ENCODE measurements around the gene STK33.

STK33 gene

DNA sequence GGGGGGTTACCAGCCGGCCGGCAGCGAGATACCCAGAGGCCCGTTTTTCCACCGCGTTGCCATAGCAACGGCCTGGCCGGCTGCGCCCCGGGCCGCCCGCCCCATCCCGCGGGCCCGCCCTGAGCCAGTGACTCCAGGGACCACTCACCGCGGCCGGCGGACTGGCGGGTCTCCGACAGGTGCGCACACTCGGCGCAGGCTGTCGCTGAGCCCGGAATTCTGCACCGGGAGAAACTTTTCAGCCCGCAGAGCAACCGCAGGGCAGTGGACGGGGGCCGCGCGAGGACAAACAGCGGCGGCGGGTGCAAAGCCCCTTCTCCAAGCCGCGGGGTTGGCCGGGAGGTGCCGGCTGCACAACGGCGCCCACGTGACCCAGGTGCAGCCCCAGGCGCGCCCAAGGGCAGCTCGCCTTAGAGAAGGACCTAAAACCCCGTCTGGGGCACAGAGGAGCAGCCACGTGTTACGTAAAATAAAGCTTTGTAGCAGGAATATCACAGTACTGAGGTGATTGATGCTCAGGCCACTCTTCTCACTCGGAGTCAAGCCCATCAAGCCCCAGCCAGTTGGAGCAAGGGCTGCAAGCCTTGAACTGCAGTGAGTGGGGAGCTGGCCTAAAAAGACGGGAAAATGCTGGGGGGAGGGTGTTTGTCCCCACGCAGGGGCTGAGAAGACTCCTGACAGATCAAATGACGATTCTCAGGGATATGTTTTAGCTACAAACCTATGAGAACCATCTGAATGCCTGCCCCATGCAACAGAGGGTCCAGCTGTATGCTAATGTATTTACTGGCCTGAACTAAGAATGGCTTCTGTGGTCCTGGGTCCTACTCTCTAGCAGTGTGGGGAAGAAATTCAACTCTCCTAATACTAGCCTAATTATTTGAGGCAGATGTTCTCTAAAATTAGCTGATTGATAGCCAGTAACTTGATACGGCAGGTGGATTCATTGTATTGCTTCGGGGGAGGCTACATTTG lies at the start of gene STK33:
Gene STK33 (minus strand): TSS at position 294 of the 975 bp plus-strand sequence. CDS start 119,323 bp downstream, outside the sequence.
- DNase-seq: peak; percentile 22

DNA sequence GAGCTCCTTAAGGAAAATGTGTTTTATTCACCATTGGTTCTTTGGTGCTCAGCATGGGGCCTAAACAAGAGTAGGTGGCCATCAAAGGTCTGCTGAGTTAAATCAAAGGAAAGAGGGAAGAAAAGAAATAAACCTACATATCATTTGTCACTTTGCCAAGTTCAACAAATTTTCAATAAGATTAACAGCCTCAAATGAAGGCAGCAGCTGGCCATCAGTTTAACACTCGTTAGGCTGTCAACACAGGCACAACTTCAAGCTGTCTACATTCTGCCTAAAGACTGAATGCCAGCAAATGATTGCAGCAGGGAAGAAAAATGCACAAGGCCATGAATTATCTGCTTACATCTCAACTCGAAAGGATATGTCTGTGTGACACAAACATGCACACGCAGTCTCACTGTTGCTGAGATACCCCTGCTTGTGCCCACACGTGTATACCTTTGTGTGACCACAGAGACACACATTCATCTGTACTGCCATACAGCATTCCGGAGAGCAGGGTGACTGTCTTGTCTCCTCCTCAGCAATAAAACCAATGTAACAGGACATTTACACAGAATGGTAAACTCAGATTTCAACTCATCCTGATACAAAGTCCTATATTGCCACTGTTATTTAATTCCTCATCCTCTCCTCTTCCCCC lies 48.3 kb upstream of the STK33 start:
- no peak for DNase-seq

DNA sequence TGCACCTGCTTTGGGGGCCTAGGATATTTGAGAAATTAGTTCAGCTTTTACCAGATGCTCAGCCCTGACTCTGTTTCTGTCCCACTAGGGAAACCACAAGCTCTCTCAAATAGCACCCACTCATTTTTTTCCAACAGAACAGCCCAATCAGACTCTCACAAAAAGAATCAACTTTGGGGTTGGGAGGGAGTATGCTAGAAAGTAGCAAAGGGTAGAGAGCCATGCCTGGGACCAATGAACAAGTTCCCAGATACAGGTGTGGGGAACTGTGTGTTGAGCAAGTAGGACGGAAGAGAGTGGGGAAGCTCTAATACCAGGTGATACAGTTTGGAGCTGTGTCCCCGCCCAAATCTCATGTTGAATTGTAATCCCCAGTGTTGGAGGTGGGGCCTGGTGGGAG lies 47.3 kb upstream of the STK33 start:
- DNase-seq: no peak

DNA sequence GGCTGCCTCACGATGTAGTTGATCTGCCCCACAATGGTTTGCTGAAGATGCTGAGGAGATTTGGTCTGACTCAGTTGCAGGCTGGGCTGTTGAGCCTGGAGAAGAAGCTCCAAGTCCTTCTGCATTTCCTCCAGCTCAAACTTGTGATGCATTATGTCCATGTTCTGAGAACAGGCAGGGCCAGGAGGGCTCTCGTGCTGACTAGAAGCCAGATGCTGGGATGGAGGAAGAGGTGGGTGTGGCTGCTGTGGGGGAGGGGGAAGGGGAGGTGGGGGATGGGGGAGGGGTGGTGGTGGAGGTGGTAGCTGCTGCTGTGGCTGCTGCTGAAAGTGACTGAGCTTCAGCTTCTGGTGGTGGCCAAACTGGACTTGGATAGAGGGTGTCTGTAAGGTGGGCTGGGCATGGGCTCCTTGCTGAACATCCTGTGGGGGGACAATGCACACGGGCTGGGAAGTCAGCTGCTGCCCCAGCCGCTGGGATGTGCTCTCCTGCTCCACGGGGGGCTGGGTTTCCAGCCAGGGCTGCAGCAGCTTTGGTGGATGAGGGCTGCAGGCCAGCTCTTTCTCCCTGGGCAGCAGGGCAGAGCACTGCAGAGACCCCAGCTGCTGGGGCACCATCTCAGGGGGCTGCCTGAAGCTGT lies 46.4 kb upstream of the STK33 start:
- no peak for DNase-seq

DNA sequence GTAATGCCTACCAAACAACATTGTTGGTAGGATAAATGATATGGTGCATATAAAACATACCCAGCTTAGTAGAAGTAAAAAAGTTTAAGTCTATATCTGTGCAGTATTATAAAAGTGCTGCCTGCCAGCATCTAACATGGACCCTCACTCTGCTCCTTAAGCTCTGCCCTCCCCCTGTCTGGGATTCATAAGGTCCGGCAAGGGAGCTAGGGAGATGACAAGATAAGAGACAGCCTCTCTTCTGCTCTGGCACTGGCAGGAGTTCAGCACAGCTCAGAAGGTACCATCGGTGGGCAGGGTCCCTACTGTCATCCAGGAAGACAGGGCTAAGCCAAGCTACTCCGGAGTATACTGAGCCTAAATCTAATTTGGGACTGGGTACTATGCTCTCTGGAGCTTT lies 45.6 kb upstream of the STK33 start:
- DNase-seq: no peak

DNA sequence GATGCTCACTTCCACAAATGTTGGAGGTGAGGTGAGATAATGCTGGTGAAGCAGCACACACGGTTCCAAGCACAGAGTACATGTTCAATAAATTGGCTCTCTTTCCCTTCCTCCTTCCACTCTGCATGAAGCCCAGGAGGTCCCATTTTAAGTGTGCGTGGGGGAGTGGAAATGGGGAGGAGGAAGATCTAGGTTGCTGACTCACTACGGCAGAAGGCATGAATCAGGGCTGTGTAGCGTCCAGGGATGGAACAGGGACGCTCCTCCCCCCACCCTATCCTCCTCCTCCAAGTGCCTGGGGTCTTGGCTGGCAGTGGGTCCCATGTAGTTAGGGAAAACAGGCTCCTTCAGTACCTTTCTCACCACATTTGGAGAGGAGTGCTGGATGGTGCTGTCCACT lies 44.3 kb upstream of the STK33 start:
- no peak for DNase-seq

DNA sequence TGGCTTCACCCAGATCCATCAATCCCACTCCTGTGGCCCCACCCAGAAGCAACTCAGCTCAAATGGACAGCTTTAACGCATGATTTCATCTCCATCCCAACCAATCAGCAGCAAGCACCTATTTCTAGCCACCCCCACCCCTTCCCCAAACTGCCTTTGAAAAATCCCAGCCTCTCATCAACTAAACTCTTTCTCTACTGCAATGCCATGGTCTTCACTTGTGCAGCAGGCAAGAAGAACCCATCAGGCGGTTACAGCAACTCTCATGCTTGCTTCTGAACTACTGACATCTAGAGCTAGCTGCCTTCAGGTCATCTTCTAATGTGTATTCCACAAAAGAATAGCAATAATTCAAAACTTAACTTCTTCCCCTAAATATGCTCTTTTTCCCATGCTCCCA lies 42.1 kb upstream of the STK33 start:
- DNase-seq: no peak

DNA sequence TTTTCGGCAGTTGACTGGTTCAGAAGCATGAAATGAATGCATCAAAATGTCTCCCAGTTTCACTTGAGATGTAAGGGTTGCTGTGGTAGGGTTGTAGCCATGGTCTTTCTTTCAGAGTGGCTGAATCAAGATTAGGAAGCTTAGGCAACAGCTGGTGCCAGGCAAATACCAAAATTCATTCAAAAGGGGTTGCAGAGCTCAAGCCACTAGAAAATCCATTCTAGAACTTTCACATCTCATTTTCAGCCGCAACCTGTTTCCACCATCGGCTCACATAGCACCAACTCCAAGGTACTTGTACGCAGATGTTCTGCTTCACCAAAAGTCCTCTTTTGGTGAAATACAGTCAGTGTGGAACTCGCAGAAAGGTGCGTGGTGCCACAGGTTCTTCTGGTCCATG lies 40.5 kb upstream of the STK33 start:
- no peak for DNase-seq

DNA sequence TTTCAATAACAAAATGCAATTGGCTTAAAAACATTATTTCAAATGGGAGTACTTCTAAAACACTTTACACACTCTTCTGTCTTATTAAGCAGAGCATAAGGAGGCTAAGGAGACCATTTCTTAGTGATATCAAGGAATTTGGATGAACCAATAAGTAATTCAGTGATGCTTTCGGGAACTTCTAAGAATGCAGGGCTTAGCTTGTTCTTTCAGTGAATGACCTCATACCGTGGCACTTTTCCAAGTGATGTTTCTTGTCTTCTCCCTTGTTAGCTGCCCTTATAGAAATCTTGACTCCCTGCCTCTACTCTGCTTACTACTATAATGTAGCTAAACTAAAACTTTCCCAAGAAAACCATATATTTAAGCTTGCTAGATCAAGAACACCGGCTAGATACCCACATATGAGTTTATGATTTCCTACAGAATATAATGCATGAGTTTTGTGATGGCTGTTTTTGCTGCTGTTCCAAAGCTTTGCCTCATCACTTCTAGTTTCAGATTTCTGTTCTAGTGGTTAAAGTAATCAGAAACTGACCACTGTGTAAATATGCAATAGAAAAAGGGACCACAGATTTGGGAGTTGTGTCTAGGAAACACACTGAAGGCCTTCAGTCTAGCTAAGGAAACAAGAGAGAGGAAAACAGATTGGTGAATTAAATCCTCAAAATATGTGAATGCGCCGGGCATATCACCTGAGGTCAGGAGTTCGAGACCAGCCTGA lies 37.5 kb upstream of the STK33 start:
- DNase-seq: no peak

DNA sequence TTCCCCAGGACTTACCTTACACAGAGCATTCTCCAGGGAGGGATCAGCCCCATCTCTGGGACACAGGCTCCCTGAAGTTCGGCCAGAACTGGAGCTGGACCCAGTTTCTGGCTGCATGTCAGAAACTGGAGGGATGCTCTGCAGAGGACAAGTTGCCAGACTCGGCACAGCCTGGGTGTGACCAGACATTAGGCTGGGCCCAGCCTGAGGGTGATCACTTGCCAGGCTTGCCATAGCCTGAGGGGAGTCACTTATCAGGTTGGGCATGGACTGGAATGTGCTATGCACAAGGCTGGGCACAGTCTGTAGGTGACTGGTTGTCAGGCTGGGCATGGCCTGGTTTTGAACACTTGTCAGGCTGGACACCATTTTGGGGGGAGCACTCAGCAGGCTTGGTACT lies 30.7 kb upstream of the STK33 start:
- no peak for DNase-seq

DNA sequence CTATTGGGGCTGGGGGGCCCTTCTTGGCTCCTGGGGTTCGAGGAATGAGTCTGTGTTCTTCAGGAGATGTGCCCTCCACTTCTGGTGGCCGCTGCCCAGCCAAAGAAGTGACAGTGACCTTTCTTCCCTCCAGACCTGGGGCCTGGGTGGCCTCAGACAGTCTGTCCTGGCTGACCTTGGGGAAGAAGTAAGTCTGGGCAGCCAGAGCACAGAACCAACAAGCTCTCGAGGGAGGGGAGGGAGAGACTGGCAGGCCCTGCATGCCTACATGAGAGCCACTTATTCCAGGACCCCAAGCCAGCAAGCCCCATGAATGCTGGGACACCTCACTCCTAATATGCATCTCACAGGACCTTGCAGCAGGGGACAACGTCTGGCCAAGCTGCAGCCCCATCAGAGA lies 27.1 kb upstream of the STK33 start:
- no peak for DNase-seq

DNA sequence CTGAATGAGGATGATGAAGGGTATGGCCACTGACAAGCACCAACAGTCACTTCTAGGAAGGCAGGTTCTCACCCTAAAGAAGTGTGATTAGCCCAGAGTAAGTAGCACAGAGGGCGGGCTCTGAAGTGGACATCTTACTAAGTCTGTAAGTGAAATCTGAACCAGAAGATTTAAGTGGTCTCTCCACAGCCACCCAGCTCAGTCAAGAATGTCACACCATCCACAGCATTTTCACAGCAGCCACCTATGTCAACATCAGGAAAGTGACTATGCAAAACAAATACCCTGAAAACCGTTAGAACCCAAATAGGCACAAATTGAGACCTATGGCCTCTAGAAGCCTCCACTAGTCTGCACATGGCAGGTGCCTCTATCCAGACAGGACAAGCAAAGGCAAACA lies 23.0 kb upstream of the STK33 start:
- no peak for DNase-seq

DNA sequence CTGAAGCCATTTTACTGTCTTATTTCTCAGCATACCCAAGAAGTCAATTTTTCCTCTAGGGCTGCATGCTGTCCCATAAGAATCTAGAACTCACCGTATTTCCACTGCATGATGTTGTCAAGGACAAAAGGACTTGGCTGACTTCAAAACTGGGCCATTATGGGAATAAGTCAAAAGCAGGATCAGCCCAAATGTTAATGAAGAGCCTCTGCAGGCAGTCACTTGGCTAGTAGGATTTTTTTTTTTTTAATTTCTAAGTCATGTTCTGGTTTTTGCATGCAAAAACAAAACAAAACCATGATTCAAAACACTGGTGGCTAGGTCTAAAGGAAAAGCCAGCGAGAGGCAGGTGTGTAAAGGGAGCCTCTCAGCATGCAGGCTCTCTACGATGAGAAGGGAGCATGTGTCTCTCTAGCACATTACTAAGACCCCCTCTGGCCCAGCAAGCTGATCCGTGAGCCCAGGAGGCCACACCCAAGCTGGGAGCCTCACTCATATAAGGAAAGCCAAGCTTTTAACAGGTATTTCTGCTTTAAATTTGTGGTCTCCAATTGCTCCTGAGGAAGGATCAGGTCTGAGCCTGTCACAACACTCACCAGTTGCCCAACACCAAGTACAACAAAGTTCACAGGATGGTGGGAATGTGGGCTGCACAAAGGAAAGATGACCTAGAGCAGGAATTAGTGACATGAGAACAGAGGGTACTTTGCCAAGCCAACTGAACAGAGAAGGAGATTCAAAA lies 21.4 kb upstream of the STK33 start:
- DNase-seq: no peak

DNA sequence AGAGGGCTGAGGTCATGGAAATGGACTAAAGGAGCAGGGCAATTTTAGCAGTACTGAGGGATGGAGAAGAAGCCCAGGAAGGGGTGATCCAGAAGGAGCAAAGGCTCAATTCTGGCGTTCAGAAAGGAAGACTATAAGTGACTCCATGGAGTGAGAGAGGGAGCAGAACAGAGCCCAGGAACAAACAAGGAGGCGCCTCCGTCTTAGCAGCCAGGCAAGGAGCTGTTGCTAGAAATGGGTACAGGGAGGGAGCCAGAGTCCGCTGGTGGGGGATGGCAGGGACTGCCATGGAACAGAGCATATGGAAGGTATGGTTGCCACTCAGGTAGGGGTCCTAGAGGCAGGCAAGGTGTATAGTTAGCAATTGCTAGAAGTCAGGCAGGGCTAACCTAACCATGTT lies 20.5 kb upstream of the STK33 start:
- no peak for DNase-seq

DNA sequence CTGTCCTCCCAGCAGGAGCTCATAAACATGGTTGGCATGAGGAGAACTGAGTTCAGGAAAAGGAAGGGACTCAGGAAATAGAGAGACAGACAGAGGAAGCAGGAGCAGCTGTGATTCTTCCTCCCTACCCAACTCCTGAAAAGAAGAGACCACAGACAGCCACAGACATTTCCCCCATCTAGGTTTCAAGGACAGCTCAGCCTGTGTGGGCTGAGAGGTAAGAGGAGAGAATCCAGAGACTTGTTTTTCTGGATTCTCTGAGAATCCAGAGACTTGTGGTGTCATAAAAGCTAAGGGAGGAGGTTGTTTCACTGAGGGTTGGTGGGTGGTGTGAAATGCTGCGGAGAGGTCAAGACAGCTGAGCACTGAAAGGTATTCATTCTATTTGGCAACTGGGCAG lies 19.0 kb upstream of the STK33 start:
- DNase-seq: no peak

DNA sequence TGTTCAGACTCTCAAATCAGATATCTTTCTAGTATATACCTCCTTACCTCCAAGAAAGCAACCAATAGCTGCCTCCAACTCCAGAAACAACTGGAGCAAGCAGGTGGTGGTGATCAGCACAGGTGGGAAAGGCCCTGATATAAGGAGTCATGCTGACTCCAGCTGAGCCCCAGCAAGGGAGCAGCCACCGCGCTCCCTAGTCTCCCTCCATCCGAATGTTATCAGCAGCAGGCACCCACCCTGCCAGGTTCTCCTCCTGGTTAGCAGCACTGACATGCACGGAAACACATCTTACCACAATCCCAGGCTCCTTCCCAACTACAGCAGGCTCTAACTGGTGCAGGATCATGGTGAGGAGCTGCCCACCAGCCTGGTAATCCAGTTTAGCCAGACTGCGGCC lies 18.5 kb upstream of the STK33 start:
- DNase-seq: no peak

DNA sequence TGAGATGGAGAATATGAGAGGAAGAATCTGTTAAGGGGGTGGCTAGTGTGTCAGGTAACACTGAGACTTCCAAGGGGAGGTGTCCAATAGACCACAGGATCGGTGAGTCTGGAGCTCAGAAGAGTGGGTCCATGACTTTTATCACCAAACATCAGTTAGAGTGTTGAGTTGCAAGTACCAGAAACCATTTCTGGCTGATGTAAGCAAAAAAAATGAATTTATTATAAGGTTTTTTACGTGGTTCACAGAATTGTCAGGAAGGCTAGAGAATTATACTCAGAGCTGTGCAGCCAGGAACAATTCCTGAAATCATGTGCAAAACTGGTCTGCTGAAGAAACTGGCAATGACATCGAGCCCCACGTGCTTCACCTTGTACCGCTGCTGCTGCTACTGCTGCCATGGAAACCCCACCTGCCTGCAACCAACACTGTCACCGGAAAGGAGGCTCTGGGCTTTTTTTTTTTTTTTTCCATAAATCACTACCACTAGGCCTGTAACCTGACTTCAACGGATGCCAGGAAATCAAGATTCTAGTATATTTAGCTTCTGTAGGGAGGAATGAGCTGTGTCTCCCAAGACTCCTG lies 16.6 kb upstream of the STK33 start:
- no peak for DNase-seq

DNA sequence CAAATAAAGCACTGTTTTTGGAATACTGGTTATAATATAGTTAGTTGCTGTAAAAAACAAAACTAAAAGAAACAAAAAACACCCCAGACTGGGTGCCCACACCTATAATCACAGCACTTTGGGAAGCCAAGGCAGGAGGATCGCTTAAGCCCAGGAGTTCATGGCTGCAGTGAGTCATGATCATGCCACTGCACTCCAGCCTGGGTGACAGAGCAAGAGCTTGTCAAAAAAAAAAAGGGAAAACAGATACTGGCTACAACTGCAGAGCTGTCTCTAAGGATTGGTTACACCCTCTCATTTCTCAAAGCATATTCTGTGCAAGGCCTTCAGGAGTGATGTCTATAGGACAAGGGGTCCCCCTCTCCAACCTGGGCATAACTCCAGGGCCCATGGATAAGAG lies 14.6 kb upstream of the STK33 start:
- DNase-seq: no peak

DNA sequence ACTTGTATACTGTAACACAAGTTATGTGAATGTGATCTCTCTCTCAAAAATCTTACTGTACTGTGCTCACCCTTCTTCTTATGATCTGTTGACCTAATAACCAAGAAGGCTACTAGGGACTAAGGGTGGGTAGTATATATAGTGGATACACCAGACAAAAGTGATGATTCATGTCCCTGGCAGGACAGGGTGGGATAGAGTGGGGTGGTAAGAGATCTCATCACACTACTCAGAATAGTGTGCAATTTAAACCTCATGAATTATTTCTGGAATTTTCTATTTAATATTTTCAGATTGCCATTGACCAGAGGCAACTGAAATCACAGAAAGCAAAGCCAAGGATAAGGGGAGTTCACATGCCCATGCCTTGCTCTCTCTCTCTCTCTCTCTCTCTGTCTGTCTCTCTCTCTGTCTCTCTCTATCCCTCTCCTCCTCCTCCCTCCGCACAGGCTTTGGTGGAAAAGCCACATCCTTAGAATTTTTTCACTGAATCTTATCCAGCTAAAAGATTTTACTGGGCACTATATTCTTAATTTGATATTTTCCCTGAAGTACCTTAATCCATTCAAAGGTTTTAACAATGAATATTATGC lies 12.0 kb upstream of the STK33 start:
- no peak for DNase-seq

DNA sequence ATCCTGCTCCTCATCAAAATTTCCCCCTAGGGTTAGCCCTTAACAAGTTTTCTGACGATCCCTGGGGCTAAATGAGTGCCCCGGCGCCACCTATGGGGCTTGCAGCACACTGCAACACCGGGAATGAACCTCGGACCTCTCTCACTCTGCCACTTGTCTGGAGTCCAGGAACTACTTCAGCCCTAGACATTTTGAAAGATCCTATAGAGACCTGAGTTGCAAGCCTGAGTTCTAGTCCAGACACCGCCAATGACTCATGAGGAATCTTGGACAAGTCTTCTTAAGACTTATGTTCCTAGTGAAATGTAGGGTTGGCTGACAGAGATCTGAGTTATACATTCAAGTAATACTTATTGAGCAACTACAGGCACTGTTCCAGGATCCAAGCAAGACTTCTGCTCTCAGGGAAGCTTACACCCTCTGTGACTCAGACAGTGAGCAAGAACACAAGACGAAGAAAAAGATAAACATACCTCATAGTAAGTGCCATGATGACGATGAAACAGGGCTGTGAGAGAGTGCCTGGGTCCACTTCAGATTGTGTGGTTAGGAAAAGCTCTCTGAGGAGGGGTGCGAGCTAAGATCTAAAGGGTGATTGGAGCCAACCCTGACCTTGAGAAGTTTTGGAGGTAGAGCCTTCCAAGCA lies 10.2 kb upstream of the STK33 start:
- no peak for DNase-seq

DNA sequence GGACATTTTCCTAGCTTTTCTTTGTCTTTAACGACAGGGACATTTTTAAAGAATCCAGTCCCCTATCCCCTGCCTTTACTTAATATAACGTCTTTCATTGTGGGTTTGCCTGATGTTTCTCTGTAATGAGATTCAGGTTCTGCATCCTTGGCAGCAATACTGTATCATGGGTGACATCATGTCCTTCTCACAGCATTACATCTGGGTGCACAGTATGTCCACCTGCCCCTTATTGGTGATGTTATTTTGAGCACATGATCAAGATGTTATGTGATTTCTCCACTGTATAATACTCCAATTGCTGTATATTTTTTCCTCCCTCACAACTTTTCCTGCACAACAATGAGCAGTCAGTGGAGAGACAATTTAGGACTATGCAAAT lies 9.7 kb upstream of the STK33 start:
- no peak for DNase-seq
